Upper lobe of left lung (tissue), 6 donors: Measurements from ENCODE around the gene GNA14. TPM values are rescaled to one million over a fixed set of nuclear protein-coding genes. Genes with fewer than 3 reads are reported as not detected.

Source experiments
- ATAC-seq, 2 donors: fragments of 200-7000 bp; cut with Tn5 transposase; one replicate each; pipeline ENCODE4 v1.9.1; 2022; ENCODE audit warnings: mild to moderate bottlenecking in 2 of 2, moderate library complexity in 2 of 2; ENCODE audit not compliant: low FRiP score in 2 of 2
- DNase-seq, 2 donors: peaks; one replicate each; pipeline ENCODE4 v3.0.0-alpha.2; 2019 to 2020
- H3K27ac ChIP-seq, 4 donors: fragments of 200-600 bp; sonication (generic); one replicate each; pipeline ENCODE4 v1.5.1; 2016 to 2019
- H3K27me3 ChIP-seq, 4 donors: fragments of 200-600 bp; sonication (generic); one replicate each; pipeline ENCODE4 v1.5.1; 2017 to 2019
- H3K36me3 ChIP-seq, 4 donors: fragments of 200-600 bp; sonication (generic); one replicate each; pipeline ENCODE4 v1.5.1; 2016 to 2019
- H3K4me1 ChIP-seq, 4 donors: fragments of 200-600 bp; sonication (generic); one replicate each; pipeline ENCODE4 v1.5.1; 2018 to 2019
- H3K4me3 ChIP-seq, 4 donors: fragments of 200-600 bp; sonication (generic); one replicate each; pipeline ENCODE4 v1.5.1; 2017 to 2019; ENCODE audit warnings: mild to moderate bottlenecking in 2 of 4, moderate library complexity in 1 of 4
- H3K9me3 ChIP-seq, 4 donors: fragments of 200-600 bp; sonication (generic); one replicate each; pipeline ENCODE4 v1.5.1; 2018 to 2019
- CTCF ChIP-seq, 6 experiments: fragments of 450-650 bp in 4 of 6; fragments of 200-600 bp in 2 of 6; sonication (generic) in 2 of 6; IDR thresholded peaks; one replicate each; pipeline ENCODE4 v1.5.1; 2016 to 2019; ENCODE audit warnings: antibody characterized with exemption in 6 of 6
- EP300 ChIP-seq, 4 donors: sonication (generic); formaldehyde crosslinking; IDR thresholded peaks; one replicate each; pipeline ENCODE4 v1.5.1; 2017; ENCODE audit warnings: antibody characterized with exemption in 4 of 4, control low read depth in 2 of 4
- POLR2A ChIP-seq, 4 donors: fragments of 450-650 bp; IDR thresholded peaks; one replicate each; pipeline ENCODE4 v1.5.1; 2016 to 2017; ENCODE audit warnings: antibody characterized with exemption in 4 of 4, mild to moderate bottlenecking in 2 of 4
- POLR2AphosphoS5 ChIP-seq, 2 donors: sonication (generic); formaldehyde crosslinking; IDR thresholded peaks; one replicate each; pipeline ENCODE4 v1.5.1; 2017; ENCODE audit warnings: antibody characterized with exemption in 2 of 2
- WGBS, 2 donors: methylation state at CpG; one replicate each; pipeline ENCODE4 v1.1.5; 2017 to 2018; 5-methylcytosine and 5-hydroxymethylcytosine counted together
- total RNA-seq, 6 donors: library from RNA; depleted of rRNA in 4 of 6; stranded (reverse); fragments of >200 nt in 4 of 6; gene quantifications; one replicate each; pipeline versions ENCODE4 v1.1.0 to v1.2.1, GENCODE V29; 2016 to 2021
- donor health status: DM: no; HTN: no; CAD: no; lungs with moderate emphysema.
- donor health status: DM: no; HTN: yes; CAD: no; lungs with severe emphysema.

GNA14 gene
- total RNA-seq, 6 donors from 2014 or later, result 6.0 to 28.3 (median 14.9) TPM

GRCh38 chr9:77661566-77662085 lies 13.5 kb upstream of the GNA14 start:
- 86 to 94% methylated on average over 7 of the region's 7 CpGs for WGBS, 2 donors
- peaks cover 0 to 6% (median 0%) of the 10 kb centered on the region in 4 donors for H3K4me1 ChIP-seq
- DNase-seq, result no peak
- no peak for ATAC-seq
- H3K27me3 ChIP-seq, result no peaks in the 10 kb centered on the region
- no peak for TF ChIP-seq POLR2AphosphoS5 (IDR thresholded peaks at IDR 0.05)
- no peak for TF ChIP-seq EP300 (IDR thresholded peaks at IDR 0.05)
- TF ChIP-seq CTCF (IDR thresholded peaks at IDR 0.05), result no peak
- no peak for TF ChIP-seq POLR2A (IDR thresholded peaks at IDR 0.05)
- H3K27ac ChIP-seq, result no peak overlapping the region
- no peaks in the 10 kb centered on the region for H3K36me3 ChIP-seq
- no peak overlapping the region for H3K4me3 ChIP-seq
- H3K9me3 ChIP-seq, result no peaks in the 10 kb centered on the region

DNA sequence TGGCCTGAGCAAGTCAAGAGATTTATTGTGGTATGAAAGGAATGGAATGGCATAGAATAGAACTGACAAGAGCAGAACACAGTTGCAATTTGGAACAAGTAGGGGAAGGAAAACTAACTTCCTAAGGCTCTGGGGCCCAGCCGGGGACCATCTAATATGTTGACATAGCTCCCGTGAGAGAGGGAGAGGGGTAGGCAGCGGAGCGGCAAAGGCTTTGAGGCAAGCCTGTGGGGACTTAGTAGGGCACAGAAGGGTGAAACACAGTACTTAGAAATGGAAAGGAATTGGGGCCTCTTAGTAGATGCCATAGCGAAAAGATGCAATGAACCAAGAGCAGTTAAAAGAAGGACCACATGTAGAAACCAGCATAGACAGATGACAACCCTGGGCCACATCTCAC lies 11.8 kb upstream of the GNA14 start:
- ATAC-seq, result no peak
- no peaks in the 10 kb centered on the region for H3K27me3 ChIP-seq
- H3K27ac ChIP-seq, result no peak overlapping the region
- H3K9me3 ChIP-seq, result no peaks in the 10 kb centered on the region
- no peak for DNase-seq
- H3K36me3 ChIP-seq, result no peaks in the 10 kb centered on the region
- H3K4me3 ChIP-seq, result no peak overlapping the region
- H3K4me1 ChIP-seq, result peaks cover 0 to 6% (median 0%) of the 10 kb centered on the region in 4 donors
- WGBS, 2 donors, result 85 to 88% methylated on average over 5 of the region's 5 CpGs
- TF ChIP-seq EP300 (IDR thresholded peaks at IDR 0.05) (no peak), CTCF (IDR thresholded peaks at IDR 0.05) (no peak), POLR2AphosphoS5 (IDR thresholded peaks at IDR 0.05) (no peak), POLR2A (IDR thresholded peaks at IDR 0.05) (no peak)

- H3K4me3 ChIP-seq, result no peak overlapping the region
- no peak for ATAC-seq
- no peak overlapping the region for H3K27ac ChIP-seq
- peaks cover 0 to 4% (median 2%) of the 10 kb centered on the region in 4 donors for H3K27me3 ChIP-seq
- H3K9me3 ChIP-seq, result no peaks in the 10 kb centered on the region
- no peak for DNase-seq
- TF ChIP-seq POLR2A (IDR thresholded peaks at IDR 0.05), result no peak
- no peak for TF ChIP-seq CTCF (IDR thresholded peaks at IDR 0.05)
- no peak for TF ChIP-seq POLR2AphosphoS5 (IDR thresholded peaks at IDR 0.05)
- no peak for TF ChIP-seq EP300 (IDR thresholded peaks at IDR 0.05)
- peaks cover 13 to 23% (median 19%) of the 10 kb centered on the region in 4 donors for H3K4me1 ChIP-seq
- WGBS, 2 donors, result 90 to 91% methylated on average over 3 of the region's 3 CpGs
- no peaks in the 10 kb centered on the region for H3K36me3 ChIP-seq
Measured at GRCh38 chr9:77651203-77651602, 3.1 kb upstream of the GNA14 start.

- peaks cover 0 to 4% (median 2%) of the 10 kb centered on the region in 4 donors for H3K27me3 ChIP-seq
- TF ChIP-seq POLR2AphosphoS5 (IDR thresholded peaks at IDR 0.05) (no peak), EP300 (IDR thresholded peaks at IDR 0.05) (no peak), CTCF (IDR thresholded peaks at IDR 0.05) (peak in 4 of 6 experiments; percentile 19 to 48 (median 36)), POLR2A (IDR thresholded peaks at IDR 0.05) (no peak)
- H3K4me3 ChIP-seq, result peak overlapping the region in 3 of 4 donors; percentile 51 to 70 (median 62)
- peaks cover 13 to 23% (median 19%) of the 10 kb centered on the region in 4 donors for H3K4me1 ChIP-seq
- H3K27ac ChIP-seq, result peak overlapping the region; percentile 58 to 89 (median 79)
- H3K36me3 ChIP-seq, result no peaks in the 10 kb centered on the region
- WGBS, 2 donors, result 41 to 46% methylated on average over 10 of the region's 10 CpGs
- H3K9me3 ChIP-seq, result no peaks in the 10 kb centered on the region
- DNase-seq (peak in 1 of 2 donors; percentile 26), ATAC-seq (peak; percentile 24 to 34)
Measured at GRCh38 chr9:77649109-77649812, 1.1 kb upstream of the GNA14 start.
